ENCODE data around the gene CYB5D1.

CYB5D1 gene

GRCh38 chr17:7897773-7898172 lies 40.0 kb downstream of the CYB5D1 start:
- Histone ChIP-seq H3K9me3 (no peaks in the 10 kb centered on the region), H3K36me3 (peaks cover 26 to 92% (median 61%) of the 10 kb centered on the region in 3 donors), H3K4me1 (no peaks in the 10 kb centered on the region), H3K27ac (no peak overlapping the region), H3K4me3 (no peak overlapping the region), H3K27me3 (no peaks in the 10 kb centered on the region)
- peak; percentile 34 to 55 for TF ChIP-seq CTCF (IDR thresholded peaks at IDR 0.05)
- intact Hi-C loops (cut with DNase I; ENCODE audit: low total_unique reads) = loop anchor here (5.0 kb wide), 1 partner anchor 35 kb away; no protein-coding TSS in a partner anchor
- no peak for DNase-seq

- no peaks in the 10 kb centered on the region for H3K9me3 ChIP-seq
- no peak for DNase-seq
- H3K4me3 ChIP-seq = no peak overlapping the region
- intact Hi-C loops (cut with DNase I; ENCODE audit: low total_unique reads) = no loop called here
- no peak for TF ChIP-seq CTCF (IDR thresholded peaks at IDR 0.05)
- H3K27ac ChIP-seq = no peak overlapping the region
- peaks cover 15 to 99% (median 74%) of the 10 kb centered on the region in 3 donors for H3K36me3 ChIP-seq
- no peaks in the 10 kb centered on the region for H3K27me3 ChIP-seq
- no peaks in the 10 kb centered on the region for H3K4me1 ChIP-seq
These were observed 45.6 kb downstream of the CYB5D1 start for GRCh38 chr17:7903154-7904103.

GRCh38 chr17:7909089-7909488 lies 51.3 kb downstream of the CYB5D1 start:
- TF ChIP-seq CTCF (IDR thresholded peaks at IDR 0.05) = no peak
- no peak overlapping the region for H3K4me3 ChIP-seq
- no peaks in the 10 kb centered on the region for H3K27me3 ChIP-seq
- no peaks in the 10 kb centered on the region for H3K4me1 ChIP-seq
- no peak for DNase-seq
- intact Hi-C loops (cut with DNase I; ENCODE audit: low total_unique reads) = no loop called here
- no peak overlapping the region for H3K27ac ChIP-seq
- no peaks in the 10 kb centered on the region for H3K9me3 ChIP-seq
- H3K36me3 ChIP-seq = peaks cover 0 to 82% (median 46%) of the 10 kb centered on the region in 3 donors

- Histone ChIP-seq H3K27ac (no peak overlapping the region), H3K4me3 (no peak overlapping the region), H3K4me1 (peaks cover 0 to 11% (median 7%) of the 10 kb centered on the region in 4 donors), H3K9me3 (no peaks in the 10 kb centered on the region), H3K36me3 (peaks cover 0 to 70% (median 36%) of the 10 kb centered on the region in 3 donors), H3K27me3 (no peaks in the 10 kb centered on the region)
- intact Hi-C loops (cut with DNase I; ENCODE audit: low total_unique reads) = no loop called here
- no peak for TF ChIP-seq CTCF (IDR thresholded peaks at IDR 0.05)
- no peak for DNase-seq
These were observed 52.5 kb downstream of the CYB5D1 start for GRCh38 chr17:7910281-7910680.

GRCh38 chr17:7910711-7911110 lies 52.9 kb downstream of the CYB5D1 start:
- H3K4me1 ChIP-seq = peaks cover 0 to 11% (median 7%) of the 10 kb centered on the region in 4 donors
- H3K27ac ChIP-seq = no peak overlapping the region
- no peak for DNase-seq
- H3K9me3 ChIP-seq = no peaks in the 10 kb centered on the region
- no peak for TF ChIP-seq CTCF (IDR thresholded peaks at IDR 0.05)
- no peaks in the 10 kb centered on the region for H3K27me3 ChIP-seq
- no peak overlapping the region for H3K4me3 ChIP-seq
- peaks cover 0 to 66% (median 31%) of the 10 kb centered on the region in 3 donors for H3K36me3 ChIP-seq
- intact Hi-C loops (cut with DNase I; ENCODE audit: low total_unique reads) = no loop called here

All from tibial artery (tissue), 4 donors.